Measurements from ENCODE around the gene FLT4.

The FLT4 gene

DNA sequence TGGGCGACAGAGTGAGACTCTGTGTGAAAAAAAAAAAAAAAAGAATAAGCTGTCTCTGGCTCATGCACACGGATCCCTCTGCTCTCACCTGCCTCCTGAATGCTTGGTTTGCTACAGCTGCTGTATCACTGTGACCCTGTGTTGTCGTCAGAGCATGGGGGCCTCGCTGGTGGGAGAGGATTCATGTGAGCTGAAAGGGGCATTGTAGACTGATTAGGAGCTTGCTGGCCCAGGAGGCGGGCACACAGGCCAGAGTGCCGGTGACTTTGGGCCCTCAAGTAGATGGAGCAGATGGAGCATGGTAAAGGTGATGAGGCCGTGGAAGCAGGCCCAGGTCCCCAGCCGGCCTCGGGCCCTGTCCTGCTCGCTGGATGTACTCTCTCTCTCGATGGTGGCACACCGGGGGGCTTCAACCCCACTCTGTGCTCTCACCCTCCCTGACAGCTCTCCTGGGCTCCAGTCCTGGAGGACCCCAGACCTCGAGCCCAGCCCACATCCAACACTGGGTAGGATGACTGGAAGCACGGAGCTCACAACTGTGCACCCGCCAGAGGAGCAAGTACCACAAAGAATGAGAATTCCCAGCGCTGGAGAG lies 7.1 kb downstream of the FLT4 start:
- no peak for DNase-seq (ENCODE audit: low spot score)

DNA sequence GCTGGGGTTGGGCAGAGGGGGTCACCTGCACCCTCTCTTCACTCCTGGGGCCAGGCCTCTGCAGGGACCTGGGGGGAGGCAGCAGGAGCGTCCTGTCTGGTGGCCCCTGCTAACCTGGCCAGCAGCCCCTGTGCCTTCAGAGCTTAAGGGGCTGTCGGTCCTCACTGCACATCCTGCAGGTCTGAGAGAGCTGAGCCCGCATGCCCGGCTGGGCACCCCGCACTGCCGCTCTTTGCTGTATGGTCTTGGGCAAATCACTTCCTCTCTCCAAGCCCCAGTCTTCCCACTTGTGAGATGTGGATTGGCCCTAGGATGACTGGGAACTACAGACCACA lies 7.9 kb downstream of the FLT4 start:
- no peak for DNase-seq (ENCODE audit: low spot score)

DNA sequence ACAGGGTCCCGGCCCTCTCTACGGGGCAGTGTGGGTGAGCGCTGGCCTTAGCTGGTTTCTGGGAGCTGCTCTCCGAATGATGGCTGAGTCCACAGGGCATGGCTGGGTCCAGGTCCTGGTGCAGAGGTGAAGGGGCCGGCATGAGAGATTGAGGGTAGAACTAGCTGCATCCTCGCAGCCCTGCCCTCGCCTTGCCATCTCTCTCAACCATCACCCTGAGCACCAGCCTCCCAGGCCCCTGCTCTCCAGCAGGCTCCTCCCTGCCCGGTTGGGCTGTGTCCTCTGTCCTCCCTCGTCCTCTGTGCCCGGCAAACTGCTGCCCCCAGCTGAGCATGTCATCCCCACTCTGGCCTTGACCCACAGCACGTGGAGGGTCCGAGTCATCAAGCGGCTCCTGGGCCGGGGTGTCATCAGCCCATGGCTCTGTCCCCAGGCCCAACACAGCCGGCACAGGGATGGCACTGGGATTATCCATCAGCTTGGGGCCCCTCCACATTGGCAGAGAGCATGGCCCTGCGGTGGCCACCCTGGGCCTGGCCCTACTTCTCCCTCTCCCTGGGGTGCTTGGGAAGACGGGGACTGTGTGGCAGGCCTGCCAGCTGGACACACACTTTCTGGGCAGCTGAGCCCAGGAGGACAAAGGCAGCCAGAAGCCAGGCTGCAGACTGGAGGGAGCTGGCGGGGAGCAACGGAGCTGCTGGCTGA lies 8.4 kb downstream of the FLT4 start:
- no peak for DNase-seq (ENCODE audit: low spot score)

DNA sequence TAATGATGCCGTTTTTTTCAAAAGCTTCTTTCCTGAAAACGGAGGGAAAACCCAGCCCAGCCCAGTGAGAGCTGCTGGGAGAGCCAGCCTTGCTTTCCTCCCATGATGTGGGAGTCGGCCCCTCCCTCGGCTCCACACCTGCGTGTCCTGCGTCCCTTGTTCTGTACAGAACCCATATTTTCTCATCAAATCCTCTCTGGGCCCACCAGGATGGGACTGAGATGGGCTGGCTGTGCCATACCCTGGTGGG lies 8.9 kb downstream of the FLT4 start:
- DNase-seq (ENCODE audit: low spot score) = no peak

DNA sequence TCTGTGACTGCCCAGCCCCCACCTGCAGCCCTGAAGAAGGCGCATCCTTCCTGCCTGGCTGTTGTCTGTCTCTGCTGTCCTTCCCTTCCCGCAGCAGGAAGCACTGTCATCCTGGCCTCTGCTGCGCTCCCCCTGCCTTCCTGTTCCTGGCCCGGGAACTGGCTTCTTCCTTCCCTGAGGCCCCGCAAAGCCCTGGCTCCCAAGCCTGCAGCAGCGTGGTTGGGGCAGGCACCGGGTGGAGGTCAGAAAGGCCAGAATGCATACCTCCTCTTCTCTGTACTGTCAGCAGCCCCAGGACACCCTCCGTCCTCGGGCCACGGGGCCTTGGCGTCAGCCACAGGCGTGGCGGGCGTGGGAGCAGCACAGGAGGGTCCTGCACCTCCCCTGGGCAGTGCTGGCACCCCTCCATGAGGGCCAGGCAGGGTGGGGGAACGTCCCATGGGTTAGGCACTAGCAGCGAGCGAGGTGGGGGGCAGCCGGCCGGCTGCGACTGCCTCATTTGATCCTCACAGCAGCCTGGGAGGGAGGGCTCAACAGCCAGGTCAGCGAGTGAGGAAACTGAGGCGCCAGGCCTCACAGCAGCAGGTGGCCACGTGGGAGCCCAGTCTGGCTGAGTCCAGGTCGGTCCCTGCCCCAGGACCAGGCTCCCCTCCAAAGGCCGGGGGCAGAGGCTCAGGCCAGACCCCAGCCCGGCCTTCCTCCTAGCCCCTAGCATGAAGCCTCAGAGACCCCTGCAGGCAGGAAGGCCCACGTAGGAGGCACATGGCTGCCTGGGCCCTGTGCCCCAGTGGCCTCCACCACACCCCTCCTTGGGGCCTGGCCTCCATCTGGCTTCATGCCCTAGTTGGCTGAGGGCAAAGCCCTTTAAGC lies 9.4 kb downstream of the FLT4 start:
- no peak for DNase-seq (ENCODE audit: low spot score)

DNA sequence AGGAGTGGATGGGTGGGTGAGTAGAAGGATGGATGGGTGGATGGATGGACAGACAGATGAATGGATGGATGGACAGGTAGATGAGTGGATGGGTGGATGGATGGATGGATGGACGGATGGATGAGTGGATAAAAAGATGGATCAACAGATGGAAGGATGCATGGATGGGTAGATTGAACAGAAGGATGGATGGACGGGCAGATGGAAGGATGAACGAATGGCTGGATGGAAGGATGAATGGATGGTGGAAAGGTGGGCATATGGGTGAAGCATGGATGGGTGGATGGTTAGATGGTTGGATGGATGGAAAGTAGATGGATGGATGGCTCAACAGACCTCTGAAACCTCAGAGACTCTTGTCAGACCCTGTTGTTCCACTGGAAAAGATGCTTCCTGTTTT lies 10.1 kb downstream of the FLT4 start:
- no peak for DNase-seq (ENCODE audit: low spot score)

DNA sequence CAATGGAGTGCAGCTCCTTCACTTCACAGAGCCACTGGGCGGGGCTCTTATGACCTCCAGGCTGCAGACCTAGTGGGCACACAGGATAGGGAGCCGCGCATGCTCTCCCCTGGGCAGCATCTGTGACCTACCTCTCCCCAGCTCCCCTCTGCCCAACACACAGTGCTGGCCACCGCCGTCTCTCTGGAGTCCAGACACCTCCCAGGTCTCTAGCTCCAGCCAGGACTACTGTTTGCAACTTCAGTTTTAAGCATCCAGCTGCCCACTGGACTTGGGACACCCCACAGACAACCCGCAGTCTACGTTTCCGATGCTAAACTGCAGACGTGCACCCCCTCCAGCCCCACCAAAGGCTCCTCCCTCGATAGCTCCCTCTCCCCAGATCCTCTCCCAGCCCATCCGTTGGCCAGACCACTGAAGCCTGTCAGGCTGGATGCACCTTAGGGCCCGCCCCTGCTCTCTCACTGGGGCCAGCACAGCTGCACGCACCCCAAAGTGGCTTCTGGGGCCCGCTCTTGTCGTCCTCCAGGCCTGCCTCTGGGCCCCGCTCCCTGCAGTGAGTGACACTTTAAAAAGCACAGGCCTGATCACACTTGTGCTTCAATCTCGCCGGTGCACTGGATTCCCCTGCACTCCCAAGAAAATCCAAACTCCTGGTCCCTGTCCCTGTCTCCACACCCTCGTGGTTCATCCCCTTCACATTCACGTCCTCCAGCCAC lies 11.3 kb downstream of the FLT4 start:
- no peak for DNase-seq (ENCODE audit: low spot score)

DNA sequence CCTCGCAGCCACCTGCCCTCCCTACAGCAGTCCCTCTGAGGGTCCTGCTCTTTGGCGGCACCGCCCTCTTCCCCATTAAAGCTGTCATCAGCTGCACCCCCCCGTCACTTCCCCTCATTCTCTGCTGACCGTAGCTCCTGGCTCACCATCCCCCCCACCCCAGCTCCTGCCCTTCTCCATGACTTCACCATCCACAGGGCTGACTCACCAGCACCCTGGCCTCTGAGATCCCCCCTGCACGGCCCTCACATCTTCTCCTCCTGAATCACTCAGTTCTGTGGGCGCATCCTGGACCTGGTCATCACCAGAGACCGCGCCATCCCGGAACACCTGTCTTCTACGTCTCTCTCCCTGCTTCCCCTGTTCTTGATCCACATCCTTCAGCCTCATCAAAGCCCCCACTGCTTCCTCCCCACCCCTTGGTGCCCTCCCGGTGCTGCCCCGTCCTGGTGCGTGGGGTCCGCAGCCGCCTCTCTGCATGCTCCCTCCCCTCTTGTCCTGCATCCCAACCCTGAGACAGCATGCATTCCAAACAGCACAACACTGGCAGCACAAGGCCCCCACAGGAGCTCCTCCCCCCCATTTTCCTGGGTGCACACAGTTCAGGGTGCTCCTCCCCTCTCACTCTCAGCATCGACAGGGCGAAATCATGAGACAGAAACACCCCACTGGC lies 12.9 kb downstream of the FLT4 start:
- no peak for DNase-seq (ENCODE audit: low spot score)

DNA sequence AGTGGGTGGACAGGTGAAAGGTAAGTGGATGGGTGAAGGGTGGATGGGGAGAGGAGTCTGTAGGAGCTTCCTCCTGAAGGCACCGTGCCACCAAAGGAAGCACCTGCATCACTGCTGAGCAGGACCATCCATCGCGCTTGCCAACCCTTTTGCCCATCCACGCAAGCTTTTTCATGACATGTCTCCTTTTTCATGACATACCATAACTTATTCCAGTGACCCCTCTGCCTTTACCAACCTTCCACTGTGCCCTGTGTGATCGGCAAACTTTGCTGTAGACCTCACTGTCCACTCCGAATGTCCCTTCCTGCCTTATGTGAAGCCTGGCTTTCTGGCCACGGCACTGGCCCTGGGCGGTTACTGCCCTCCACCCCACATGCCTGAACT lies 13.4 kb downstream of the FLT4 start:
- no peak for DNase-seq (ENCODE audit: low spot score)

DNA sequence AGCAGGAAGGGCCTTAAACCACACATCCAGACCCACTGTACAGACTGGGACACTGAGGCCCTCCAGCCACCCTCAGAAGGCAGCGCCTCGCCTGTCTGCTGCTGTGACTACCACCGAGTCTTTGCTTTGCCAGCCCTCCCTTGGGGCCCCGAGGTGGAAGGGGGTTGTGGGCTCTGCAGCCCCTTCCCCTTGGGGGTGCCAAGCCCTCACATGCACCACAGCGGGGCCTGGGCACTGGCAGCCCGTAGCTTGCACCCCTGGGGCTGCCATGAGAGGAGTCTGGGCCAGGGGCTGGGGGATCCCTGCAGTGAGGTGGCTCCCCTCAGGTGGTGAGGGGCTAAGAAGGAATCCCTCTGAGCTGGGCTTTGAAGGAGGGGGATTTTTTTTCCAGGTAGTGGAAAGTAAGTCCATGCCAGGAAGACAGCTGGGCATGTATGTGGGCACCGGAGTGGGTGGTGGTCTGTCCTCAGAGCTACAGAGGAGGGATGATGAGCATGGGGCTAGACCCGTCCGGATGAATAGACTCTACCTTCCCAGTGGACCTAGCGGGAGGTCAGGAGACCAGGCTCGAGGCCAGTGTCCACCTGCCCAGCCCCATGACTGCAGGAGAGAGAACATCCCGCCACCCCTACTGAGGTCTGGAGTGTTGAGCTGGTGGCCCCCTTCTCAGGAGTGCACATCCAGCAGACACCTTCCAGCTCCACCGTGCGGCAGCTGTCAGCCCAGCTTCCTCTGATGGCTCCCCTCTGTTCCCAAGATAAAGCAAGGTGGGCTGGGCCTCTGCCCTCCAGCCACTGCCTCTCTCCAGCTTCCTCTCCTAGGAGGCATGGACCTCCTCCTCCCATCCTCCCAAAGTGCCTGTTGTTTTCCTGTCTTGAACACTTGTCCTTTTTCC lies 15.9 kb downstream of the FLT4 start:
- no peak for DNase-seq (ENCODE audit: low spot score)

DNA sequence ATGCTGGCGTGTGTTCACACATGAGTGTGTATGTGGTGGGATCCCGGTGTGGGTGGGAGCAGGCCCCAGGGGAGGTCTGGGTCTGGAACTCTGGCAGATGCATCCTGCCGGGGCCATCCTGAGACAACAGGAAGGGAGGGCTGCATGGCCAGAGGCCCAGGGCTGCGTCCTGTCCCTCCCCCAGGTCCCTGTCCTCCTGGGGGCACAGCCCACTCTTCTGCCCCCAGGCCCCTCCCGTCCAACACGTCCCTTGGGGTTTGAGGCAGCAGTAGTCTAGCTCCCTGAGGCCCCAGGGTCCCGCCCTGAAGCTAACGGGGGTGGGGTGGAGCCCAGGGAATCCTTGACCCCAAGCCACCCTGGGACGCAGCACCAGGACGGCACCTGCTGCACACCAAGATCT lies 16.6 kb downstream of the FLT4 start:
- DNase-seq (ENCODE audit: low spot score) = no peak

DNA sequence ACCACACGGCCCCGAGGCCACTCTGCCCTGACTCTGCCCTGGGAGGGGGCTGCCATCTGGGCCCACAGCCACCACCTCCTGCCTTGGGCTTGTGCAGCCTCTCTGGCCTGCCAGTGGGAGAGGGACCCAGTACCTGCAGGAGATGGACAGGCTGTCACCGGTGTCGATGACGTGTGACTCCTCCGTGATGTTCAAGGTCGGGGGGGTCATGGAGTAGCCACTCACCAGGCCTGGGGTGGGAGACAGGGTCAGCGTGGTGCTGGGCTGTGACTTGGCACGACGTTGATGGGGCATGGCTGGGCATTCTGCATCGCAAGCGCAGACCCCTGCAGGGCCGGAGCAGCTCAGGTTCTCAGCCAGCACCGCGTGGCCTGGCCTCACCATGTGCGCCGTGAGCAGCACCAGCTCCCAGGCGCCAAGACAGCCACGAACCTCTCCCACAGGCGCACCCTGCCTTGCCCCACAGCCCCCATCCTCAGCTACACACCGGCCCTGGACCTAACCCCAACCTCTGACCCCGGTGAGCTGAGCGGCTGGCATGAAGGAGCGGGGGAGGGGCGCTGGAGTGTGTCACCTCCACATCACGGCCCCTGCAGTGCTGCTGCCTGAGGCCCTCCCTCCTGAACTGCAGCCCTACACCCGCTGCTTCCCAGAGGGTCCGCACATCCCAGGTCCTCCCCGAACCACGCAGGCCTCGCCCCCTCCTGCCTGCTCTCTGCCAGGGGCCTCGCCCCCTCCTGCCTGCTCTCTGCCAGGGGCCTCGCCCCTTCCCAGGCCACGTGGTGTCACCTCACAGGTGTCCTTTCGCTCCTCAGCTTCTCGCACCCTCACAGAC lies 17.6 kb downstream of the FLT4 start:
- DNase-seq (ENCODE audit: low spot score) = no peak

DNA sequence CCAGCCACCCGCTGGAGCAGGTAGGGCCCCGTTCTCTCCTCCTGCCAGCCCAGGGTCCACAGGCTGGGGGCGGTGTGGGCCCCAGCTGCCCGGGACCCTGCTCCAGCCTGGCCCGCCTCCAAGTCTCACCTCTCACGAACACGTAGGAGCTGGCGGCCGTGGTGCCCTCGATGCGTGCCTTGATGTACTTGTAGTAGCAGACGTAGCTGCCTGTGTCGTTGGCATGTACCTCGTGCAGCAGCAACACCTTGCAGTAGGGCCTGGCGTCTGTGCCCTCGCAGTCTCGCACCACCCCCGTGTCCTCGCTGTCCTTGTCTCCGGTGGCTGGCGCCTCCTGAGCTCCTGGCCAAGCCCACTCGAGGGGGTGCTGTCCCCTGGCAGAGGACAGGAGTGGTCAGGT lies 19.0 kb downstream of the FLT4 start:
- no peak for DNase-seq (ENCODE audit: low spot score)

DNA sequence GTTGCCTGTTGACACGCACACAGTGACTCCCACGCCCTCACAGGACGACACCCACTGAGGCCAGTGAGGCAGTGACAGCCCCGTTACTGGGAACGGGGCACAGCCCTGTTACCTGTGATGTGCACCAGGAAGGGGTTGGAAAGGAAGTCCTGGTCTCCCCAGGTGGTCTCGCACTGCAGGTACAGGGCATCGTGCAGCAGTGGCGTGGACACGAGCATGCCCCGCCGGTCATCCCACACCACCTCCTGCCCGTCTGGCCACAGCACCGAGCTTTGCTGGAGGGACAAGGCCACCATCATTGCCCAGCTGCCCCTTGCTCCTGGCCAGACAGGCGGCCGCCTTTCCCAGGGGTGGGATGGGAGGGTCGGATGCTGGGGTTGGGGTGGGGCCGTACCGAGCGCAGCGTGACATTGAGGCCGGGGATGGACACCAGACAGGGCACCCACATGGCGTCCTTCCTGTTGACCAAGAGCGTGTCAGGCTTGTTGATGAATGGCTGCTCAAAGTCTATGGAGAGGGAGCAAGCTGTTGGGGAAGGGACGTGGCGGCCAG lies 19.5 kb downstream of the FLT4 start:
- no peak for DNase-seq (ENCODE audit: low spot score)

DNA sequence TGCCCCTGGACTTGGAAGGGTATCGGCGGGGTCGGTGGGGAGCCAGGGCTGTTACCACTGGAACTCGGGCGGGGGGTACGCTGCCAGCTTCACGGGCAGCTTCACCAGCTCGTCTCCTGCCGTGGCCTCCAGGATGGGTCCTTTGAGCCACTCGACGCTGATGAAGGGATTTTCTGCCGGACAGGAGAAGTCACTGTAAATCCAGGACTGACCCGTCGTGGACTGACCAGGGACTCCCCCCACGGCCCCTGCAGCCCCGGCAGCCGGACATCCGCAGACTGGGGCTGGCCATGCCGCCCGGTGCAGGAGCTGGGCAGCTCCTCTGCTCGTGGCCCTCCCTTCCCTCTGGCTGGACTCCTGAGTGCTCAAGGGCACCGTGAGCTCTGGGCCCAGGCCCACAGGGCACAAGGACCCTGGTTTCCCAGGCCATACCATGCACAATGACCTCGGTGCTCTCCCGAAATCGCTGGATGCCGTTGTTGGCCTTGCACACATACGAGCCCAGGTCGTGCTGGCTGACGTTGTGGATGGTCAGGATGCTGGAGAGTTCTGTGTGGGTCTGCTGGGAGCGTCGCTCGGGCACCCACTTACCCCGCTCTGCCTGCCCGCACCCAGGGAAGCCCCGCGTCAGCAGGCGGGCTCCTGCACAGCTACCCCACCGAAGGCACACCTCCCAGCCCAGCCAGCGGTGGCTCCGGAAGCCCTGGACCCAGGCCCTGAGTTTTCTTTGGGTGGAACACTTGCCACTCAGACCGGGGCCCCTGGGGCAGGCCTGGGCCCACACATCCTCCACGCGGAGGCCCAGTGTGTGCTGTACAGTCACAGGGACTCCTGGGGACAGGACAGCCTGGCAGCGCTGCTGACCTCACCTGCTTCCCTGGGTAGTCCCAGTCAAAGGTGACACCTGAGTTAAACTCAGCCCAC lies 20.3 kb downstream of the FLT4 start:
- no peak for DNase-seq (ENCODE audit: low spot score)

DNA sequence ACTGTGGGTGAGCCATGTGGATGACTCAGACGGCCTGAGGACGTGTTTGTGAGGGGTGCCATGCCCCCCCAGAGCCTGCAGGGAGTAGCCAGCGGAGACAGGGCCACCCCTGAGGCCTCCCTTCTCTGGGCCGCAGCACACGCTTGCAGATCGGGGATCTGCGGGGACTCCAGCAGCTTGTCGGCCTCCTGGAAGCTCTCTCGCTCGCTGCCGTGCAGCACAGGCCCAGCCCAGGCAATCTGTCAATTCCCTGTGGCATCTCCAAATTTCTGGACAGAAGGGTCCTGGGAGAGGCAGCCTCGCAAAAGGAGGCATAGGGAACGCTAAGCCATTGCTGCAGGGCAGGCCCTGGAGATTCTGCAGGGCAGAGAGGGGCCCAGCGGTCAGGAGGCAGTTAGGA lies 21.2 kb downstream of the FLT4 start:
- DNase-seq (ENCODE audit: low spot score) = no peak

DNA sequence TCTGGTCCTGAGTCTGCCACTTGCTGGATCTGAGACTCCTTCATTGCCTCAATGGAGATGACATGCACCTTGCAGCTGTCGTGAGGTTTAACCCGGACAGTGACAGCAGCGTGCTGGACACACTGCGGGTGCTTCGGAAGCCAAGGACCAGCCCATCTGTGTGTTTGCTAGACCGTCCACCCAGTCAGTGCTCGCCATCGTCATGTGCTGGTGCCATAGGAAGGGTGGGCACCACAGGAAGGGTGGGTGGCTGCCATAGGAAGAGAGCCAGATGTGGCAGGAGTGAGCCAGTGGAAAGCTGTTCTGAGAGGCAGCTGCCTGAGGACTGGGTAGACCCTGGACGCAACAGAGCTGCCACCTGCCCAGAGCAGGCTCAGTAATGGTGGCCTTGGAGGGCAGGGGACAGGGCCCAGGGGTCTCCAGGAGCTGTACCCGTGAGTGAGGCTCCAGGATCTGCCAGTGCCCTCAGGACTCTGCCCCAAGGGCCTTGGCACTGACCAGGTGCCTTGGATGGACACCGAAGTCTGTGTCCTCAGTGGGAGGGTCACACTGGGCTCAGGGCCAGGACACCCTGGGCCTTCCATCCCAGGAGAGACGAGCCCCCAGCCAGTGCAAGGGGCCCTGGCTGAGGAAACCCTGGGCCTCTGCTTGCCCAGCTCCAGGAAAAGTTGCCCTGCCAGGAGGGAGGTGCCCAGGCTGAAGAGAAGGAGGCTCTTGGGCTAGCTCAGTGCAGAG lies 21.8 kb downstream of the FLT4 start:
- no peak for DNase-seq (ENCODE audit: low spot score)

DNA sequence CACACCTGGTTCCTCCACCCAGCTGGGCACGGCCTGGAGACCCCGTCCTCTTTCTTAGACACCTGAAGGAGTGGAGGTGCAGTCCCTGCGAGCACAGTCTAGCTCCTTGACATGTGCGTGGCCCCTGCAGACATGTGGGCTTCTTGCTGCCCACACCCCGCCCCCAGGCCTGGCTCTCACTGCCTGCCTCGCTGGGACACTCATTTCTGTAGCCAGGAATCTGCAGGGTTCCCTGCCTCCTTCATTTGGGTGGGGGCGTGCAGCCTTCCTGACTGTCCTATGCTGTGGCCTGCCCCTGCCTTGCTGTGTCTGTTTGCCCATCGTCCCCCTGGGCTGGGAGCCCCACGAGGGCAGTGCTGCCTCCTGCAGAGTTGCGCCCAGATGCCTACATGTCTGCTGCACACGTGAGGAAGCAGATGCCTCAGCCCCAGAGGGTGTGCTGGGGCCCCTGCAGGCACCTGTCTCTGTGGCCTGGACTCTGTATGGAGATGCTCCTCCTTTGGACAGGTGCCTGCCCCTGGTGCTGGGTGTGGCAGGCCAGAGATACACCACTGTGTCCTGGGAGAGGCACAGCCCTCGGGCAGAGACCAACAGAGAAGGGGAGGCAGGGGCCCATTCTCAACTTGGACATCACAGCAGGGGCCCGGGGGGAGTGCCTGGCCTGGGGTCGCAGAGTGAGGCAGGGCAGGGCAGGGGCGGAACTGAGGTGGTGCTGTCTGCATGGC lies 22.6 kb downstream of the FLT4 start:
- no peak for DNase-seq (ENCODE audit: low spot score)
